ENCODE data around the gene NTF4.
"Not testable (repeated sequence)": the region's sequence is repeated elsewhere in the genome, so short reads cannot be mapped to it uniquely, and the experiment has no call there.

NTF4 gene

GRCh38 chr19:49020931-49021895, 43.4 kb downstream of the NTF4 start:
- no peak for DNase-seq (ENCODE audit: low spot score)

- no peak for DNase-seq (ENCODE audit: low spot score)
Observed at GRCh38 chr19:49020342-49020741, 44.3 kb downstream of the NTF4 start.

- DNase-seq (ENCODE audit: low spot score), result no peak
Observed at GRCh38 chr19:49019242-49019932, 45.2 kb downstream of the NTF4 start.

GRCh38 chr19:49018388-49019241, 46.0 kb downstream of the NTF4 start:
- not testable (repeated sequence) for DNase-seq (ENCODE audit: low spot score)

GRCh38 chr19:49017666-49018351, 46.8 kb downstream of the NTF4 start:
- no peak for DNase-seq (ENCODE audit: low spot score)

- no peak for DNase-seq (ENCODE audit: low spot score)
Observed at GRCh38 chr19:49017041-49017665, 47.5 kb downstream of the NTF4 start, which contains the start of gene LHB. LHB (minus strand) TSS chr19:49017091; CDS start chr19:49017081, 10 bp downstream.

GRCh38 chr19:49016067-49016839, 48.4 kb downstream of the NTF4 start:
- DNase-seq (ENCODE audit: low spot score), result no peak

- no peak for DNase-seq (ENCODE audit: low spot score)
Observed at GRCh38 chr19:49014870-49015255, 49.8 kb downstream of the NTF4 start.

GRCh38 chr19:49014123-49014869, 50.3 kb downstream of the NTF4 start:
- DNase-seq (ENCODE audit: low spot score), result no peak

- no peak for DNase-seq (ENCODE audit: low spot score)
Observed at GRCh38 chr19:49011194-49011593, 53.4 kb downstream of the NTF4 start.
